ENCODE data around the gene ITM2A. TPM values are rescaled to one million over a fixed set of nuclear protein-coding genes. Genes with fewer than 3 reads are reported as not detected.

ITM2A gene
- total and polyA plus RNA-seq, 2 of the 4 experiments (the other 2 are of a cell fraction): not detected

GRCh38 chrX:79375340-79375739, 8.2 kb upstream of the ITM2A start:
- POLR2A ChIA-PET (ENCODE audit: unreplicated experiment): no interaction called here
- no CpG with 5 or more reads among the region's 2 CpGs for WGBS, 2 experiments (ENCODE audit: extremely low coverage in 2 of 2, insufficient read length in 1 of 2)
- Histone ChIP-seq H2AK9ac (replicated peaks; ENCODE audit: low read depth, low read length, poor library complexity) (no peak overlapping the region), H3K18ac (ENCODE audit: low read depth, low read length) (no peak overlapping the region), H3K79me1 (ENCODE audit: low read depth in 1 of 2, low read length in 2 of 2) (no peaks in the 10 kb centered on the region), H2BK5ac (ENCODE audit: low read depth, low read length, poor library complexity, severe bottlenecking) (no peak overlapping the region), H3K4me3 (ENCODE audit: insufficient read depth, low read depth, low read length) (no peak overlapping the region), H3K36me3 (ENCODE audit: control insufficient read depth, insufficient read depth, low read length) (no peaks in the 10 kb centered on the region), H2BK20ac (ENCODE audit: low read depth, low read length) (no peak overlapping the region), H2BK15ac (ENCODE audit: low read depth, low read length) (no peak overlapping the region), H2BK120ac (ENCODE audit: low read depth, low read length) (no peak overlapping the region), H3K9ac (ENCODE audit: low read depth, low read length) (no peak overlapping the region), H3K9me3 (ENCODE audit: control insufficient read depth, insufficient read depth, low read length) (0 out of 2 replicates have a peak, but pooled peaks cover 1% of the 10 kb centered on the region), H3K4ac (ENCODE audit: low read depth, low read length) (no peak overlapping the region), H4K5ac (ENCODE audit: low read depth, low read length) (no peak overlapping the region), H3K4me1 (ENCODE audit: control insufficient read depth, insufficient read depth, low read length) (no peaks in the 10 kb centered on the region), H3K27ac (ENCODE audit: insufficient read depth, low read length) (no peak overlapping the region), H3K56ac (ENCODE audit: extremely low read depth, insufficient read depth, low read length) (no peak overlapping the region), H3K23ac (ENCODE audit: low read depth, low read length) (no peak overlapping the region), H3K4me2 (ENCODE audit: low read depth, low read length) (no peak overlapping the region), H4K91ac (ENCODE audit: insufficient read depth, low read depth, low read length) (no peak overlapping the region), H2AK5ac (ENCODE audit: low read depth, low read length) (no peak overlapping the region), H4K20me1 (ENCODE audit: insufficient read depth, low read length) (no peaks in the 10 kb centered on the region), H2AFZ (replicated peaks; ENCODE audit: low read length, poor library complexity) (no peak overlapping the region), H3K27me3 (ENCODE audit: control insufficient read depth, insufficient read depth, low read length) (no peaks in the 10 kb centered on the region), H3K14ac (replicated peaks; ENCODE audit: low read depth, low read length) (no peak overlapping the region), H4K8ac (ENCODE audit: low read depth in 2 of 2, low read length in 2 of 2) (no peak overlapping the region), H3K9me1 (ENCODE audit: insufficient read depth, low read length) (no peaks in the 10 kb centered on the region)
- no peak for DNase-seq
- BruUV-seq (replicated peaks): no TSS peak
- no peak for TF ChIP-seq NFE2L2 (IDR thresholded peaks at IDR 0.05; ENCODE audit: low read depth, low read length)
- TF ChIP-seq USF2 (IDR thresholded peaks at IDR 0.05; ENCODE audit: low read depth, low read length): no peak
- TF ChIP-seq RAD21 (IDR thresholded peaks at IDR 0.05; ENCODE audit: low read length): no peak
- TF ChIP-seq ELK1 (IDR thresholded peaks at IDR 0.05; ENCODE audit: borderline replicate concordance, low read depth, low read length): no peak
- TF ChIP-seq MXI1 (IDR thresholded peaks at IDR 0.05; ENCODE audit: borderline replicate concordance, low read depth, low read length): no peak
- TF ChIP-seq MAZ (IDR thresholded peaks at IDR 0.05; ENCODE audit: borderline replicate concordance, low read depth, low read length): no peak
- TF ChIP-seq CTCF (conservative IDR thresholded peaks at IDR 0.05; ENCODE audit: low read depth, low read length): no peak
- TF ChIP-seq RCOR1 (IDR thresholded peaks at IDR 0.05; ENCODE audit: insufficient replicate concordance, low read length): no peak
- no peak for TF ChIP-seq MAFK (IDR thresholded peaks at IDR 0.05; ENCODE audit: low read depth, low read length)
- no peak for TF ChIP-seq SMC3 (IDR thresholded peaks at IDR 0.05; ENCODE audit: low read depth, low read length)
- TF ChIP-seq BHLHE40 (IDR thresholded peaks at IDR 0.05; ENCODE audit: low read depth, low read length): no peak
- CTCF ChIA-PET: no interaction called here
- in situ Hi-C loops (cut with MboI; ENCODE audit: low sequenced_read_pairs) (no loop called here), intact Hi-C loops (cut with micrococcal nuclease) (no loop called here), dilution Hi-C loops (cut with HindIII; ENCODE audit: low sequenced_read_pairs, unreplicated experiment) (no loop called here)
- ATAC-seq (ENCODE audit: low read depth): no peak

Measured in IMR-90 (cell line).